C4-2B (cell line): ENCODE measurements around the gene SLCO2A1.

Experiments
- ZFX ChIP-seq: fragments of 450-650 bp; IDR thresholded peaks from 2 replicates; pipeline ENCODE4 v1.6.1; 2017
- TF ChIP-seq, protein P1 (sequence below): fragments of 450-650 bp; conservative IDR thresholded peaks from 2 replicates; pipeline ENCODE4 v1.5.1; 2017; ENCODE audit warnings: mild to moderate bottlenecking

GRCh38 chr3:133935843-133936769 is 93.6 kb downstream of the SLCO2A1 start:
- TF ChIP-seq, protein P1, sequence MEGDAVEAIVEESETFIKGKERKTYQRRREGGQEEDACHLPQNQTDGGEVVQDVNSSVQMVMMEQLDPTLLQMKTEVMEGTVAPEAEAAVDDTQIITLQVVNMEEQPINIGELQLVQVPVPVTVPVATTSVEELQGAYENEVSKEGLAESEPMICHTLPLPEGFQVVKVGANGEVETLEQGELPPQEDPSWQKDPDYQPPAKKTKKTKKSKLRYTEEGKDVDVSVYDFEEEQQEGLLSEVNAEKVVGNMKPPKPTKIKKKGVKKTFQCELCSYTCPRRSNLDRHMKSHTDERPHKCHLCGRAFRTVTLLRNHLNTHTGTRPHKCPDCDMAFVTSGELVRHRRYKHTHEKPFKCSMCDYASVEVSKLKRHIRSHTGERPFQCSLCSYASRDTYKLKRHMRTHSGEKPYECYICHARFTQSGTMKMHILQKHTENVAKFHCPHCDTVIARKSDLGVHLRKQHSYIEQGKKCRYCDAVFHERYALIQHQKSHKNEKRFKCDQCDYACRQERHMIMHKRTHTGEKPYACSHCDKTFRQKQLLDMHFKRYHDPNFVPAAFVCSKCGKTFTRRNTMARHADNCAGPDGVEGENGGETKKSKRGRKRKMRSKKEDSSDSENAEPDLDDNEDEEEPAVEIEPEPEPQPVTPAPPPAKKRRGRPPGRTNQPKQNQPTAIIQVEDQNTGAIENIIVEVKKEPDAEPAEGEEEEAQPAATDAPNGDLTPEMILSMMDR, result no peak
- TF ChIP-seq ZFX, result no peak
